HG02678 (cell line): ENCODE results near the gene MED13.
"Not testable (repeated sequence)": the region's sequence is repeated elsewhere in the genome, so short reads cannot be mapped to it uniquely, and the experiment has no call there.

ENCODE experiments used
- ATAC-seq: cut with Tn5 transposase; IDR thresholded peaks from one replicate; pipeline ENCODE4 v1.9.1; 2021; ENCODE audit warnings: mild to moderate bottlenecking, moderate library complexity; ENCODE audit not compliant: unreplicated experiment

Gene MED13

DNA sequence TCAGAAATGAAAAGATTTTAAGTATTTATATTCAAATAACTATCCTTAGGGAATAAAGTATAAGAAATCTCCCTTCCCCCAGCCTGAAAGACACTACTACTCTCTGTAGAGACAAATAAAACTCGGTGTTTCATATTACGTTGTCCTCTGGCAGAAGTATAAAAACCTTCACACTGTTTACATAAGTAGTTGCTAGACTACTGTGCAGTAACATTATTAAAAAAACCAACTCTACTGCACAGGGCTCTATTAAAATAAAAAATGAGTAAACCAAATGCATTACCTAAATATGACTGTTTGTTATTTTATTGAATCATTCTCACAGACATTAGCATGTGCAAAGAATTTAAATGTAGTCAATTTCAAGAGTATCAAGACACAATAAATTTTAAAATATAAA lies 67.4 kb downstream of the MED13 start:
- ATAC-seq: no peak

DNA sequence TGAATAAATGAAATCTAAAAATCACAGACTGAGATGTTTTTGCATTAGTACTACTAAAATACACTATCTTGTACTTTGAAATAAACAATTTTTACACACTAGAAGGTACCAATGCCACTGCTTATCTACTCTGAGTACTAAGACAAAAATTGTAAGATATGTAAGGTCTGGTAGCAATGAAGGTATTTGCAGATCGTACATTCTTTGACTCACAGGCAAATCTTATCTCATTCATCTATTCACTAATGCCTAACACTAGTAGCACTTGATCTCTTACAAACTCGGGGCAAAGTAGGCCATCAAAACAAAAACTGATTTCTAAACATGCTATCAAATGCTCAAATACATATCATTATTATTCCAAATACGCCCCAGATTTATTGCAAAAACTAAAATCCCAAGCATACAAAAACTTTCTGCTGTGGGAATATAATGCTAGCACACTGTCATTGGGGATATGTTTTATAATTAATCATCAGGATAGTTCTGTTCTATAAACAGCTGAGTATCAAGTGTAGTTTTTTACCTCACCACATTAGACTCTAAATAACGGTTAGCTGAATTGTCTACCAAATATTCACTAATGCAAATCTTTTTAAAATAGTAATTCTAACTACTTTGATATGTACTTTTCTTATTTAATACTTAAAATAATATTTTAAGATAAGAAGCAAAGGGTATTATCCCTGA lies 68.0 kb downstream of the MED13 start:
- no peak for ATAC-seq

DNA sequence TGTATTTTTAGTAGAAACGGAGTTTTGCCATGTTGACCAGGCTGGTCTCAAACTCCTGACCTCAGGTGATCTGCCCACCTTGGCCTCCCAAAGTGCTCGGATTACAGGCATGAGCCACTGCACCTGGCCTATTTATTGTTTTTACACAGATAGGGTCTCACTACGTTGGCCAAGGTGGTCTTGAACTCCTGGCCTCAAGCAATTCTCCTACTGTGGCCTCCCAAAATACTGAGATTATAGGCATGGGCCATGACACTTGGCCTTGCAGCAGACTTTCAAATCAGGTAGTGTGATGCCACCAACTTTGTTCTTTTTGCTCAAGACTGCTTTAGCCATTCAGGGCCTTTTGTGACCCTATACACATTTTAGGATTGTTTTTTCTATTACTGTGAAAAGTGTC lies 75.6 kb downstream of the MED13 start:
- no peak for ATAC-seq

DNA sequence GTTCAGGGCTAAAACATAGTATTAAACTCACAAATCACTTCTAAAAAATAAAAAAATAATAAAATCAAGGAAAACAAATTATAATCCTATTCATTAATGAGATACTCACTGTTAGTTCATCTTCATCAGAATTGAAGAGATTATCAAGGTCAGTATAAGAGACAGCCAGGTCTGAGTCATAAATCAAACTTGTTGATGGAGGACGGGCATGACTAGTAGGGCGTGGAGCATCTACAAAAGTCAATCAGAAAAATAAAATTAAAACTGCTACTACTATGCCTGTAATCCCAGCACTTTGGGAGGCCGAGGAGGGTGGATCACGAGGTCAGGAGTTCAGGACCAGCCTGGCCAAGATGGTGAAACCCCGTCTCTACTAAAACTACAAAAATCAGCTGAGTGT lies 78.2 kb downstream of the MED13 start:
- ATAC-seq: no peak

DNA sequence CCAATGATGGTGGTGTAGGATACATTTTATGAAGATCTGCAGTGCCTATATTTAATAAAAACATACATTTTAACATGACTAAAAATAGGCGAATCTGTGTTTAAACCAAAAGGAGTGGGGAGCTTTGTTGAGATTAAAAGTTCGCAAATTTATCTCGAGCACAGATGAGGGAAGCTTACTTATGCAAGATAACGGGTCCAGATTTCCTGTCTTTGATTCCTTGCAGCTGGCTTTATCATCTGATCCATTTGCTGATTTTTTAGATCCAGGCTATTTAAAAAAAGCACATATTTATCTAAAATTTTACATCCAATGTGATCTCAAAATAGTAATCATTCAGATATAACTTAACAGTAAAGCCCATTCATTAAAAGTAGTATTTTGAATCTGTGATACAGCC lies 80.3 kb downstream of the MED13 start:
- no peak for ATAC-seq

DNA sequence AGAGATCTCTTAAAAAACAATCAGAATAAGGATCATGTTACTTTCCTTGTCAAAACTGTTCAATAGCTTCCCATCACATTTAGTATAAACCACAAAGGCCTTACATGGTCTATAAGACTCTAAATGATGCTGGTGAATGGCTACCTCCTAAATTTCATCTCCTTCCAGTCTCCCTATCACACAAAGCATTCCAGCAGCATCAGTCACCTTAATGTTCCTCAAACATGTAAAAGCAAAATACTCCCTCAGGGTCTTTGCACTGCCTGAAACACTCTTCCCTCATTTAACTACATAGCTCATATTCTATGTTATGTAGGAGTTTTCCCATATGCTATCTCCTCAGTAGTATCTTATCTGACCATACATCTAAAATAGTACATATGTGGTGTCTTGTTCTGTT lies 83.8 kb downstream of the MED13 start:
- no peak for ATAC-seq

DNA sequence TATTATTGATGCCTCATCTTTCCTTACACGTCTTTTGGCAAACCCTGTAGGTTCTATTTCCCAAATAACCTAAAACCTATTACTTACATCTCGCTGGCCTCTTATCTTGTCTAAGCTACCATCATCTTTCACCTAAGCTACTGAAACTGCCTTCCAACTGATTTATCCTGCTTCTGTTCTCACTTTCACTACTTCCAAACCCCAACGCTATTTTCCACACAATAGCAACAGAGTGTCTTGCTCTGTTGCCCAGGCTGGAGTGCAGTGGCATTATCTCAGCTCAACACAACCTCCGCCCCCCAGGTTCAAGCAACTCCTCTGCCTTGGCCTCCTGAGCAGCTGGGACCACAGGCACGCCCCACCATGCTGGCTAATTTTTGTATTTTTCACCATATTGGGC lies 84.5 kb downstream of the MED13 start:
- no peak for ATAC-seq

DNA sequence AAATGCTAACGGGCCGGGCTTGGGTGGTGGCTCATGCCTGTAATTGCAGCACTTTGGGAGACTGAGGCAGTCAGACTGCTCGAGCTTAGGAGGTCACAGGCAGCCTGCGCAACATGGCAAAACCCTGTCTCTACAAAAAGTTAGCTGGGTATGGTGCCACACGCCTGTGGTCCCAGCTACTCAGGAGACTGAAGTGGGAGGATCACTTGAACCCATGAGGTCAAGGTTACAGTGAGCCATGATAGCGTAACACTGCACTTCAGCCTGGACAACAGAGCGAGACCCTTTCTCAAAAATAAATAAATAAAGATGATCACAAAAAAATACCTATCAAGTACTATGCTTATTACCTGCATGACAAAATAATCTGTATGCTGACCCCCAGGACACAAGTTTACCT lies 91.0 kb downstream of the MED13 start:
- no peak for ATAC-seq

DNA sequence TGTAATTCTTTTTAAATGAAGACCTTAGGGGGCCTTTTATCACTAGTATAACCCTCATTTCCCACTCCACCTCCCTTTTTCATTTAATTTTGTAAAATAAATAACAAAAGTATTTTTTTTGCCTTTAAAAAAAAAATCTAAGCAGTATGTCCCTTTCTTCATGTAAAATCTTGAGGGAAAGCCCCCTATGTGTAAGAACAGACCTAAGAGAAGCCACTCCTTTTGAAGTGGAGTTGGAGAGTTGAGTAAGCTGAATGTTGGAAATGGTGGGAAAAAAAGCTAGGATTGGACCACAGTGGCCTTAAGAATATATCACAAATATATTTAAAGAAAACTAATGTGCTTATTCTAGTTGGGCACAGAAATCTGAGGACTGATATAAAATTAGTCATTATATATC lies 92.8 kb downstream of the MED13 start:
- ATAC-seq: no peak

DNA sequence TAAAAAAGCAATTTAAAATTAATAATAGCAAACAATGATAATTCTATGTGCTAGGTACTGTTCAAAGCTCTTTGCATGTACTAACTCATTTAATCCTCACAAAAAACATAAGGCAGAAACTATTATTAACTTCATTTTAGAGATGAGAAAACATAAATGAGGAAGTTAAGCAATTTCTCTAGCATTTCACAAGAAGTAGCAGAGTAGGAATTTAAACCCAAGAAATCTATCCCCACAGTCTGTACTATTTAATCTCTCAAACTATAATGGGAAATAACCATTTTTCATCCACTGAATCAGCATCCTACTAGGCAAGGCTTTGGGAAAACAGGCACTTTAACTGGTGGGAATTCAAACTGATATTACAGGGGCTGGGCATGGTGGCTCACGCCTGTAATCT lies 95.0 kb downstream of the MED13 start:
- no peak for ATAC-seq

DNA sequence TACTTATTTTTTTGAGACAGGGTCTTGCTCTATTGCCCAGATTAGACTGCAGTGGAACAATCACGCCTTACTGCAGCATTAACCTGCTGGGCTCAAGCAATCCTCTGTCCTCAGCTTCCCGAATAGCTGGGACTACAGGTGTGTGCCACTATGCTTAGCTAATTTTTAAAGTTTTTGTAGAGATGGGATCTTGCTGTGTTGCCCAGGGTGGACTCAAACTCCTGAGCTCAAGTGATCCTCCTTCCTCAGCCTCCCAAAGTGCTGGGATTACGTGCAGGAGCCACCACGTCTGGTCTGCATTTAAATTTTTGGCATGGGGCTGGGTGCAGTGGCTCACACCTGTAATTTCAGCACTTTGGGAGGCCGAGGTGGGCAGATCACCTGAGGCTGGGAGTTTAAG lies 96.3 kb downstream of the MED13 start:
- no peak for ATAC-seq

DNA sequence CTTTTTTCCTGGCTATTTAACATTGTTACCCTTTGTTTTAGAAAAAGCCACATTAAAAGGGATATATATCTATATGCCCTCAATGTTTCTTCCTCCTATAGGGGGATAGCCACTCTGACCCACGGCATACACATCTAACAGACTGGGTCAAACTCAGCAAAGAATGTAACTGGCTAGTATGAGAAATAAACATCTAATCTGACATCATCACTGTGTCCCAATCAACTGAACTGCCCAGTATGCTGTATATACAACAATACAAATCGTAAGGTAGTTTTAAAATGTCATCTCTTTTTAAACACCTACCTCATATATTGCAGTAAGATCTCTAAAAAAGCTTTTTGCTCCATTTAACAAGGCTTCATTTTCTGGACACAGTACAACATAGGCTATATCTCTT lies 97.3 kb downstream of the MED13 start:
- ATAC-seq: no peak

DNA sequence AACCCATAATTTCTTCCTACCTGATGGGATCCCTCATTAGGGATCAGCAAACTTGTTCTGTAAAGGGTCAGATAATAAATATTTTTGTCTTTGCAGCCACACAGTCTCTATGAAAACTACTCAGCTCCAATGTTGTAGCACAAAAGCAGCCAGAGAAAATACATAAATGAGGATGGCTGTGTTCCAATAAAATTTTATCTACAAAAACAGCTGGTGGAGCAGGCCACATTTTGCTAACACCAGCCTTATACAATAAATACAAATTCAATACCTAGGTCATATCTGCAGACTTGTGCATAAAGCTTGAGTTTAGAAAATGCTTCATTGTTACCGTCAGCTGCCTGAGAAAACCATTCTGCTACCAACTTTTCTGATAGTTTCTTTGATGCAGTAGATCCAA lies 98.9 kb downstream of the MED13 start:
- ATAC-seq: no peak

DNA sequence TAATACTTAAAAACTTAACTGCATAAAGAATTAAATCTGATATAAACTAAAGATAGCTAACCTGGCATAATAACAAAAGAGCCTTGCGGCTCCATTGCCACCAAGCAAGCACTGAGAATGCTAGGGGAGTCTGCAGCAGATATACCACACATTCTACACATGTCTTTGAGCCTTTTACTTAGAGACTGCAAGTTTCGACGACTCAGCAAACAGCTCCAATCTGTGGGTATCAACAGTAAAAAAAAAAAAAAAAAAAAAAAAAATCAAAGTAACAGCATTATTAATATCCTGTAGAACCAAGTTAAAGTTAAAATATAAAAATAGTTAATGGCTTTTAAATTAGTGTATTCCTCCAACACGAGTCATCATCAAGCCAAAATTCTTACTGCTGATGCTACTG lies 109.5 kb downstream of the MED13 start:
- ATAC-seq: no peak

DNA sequence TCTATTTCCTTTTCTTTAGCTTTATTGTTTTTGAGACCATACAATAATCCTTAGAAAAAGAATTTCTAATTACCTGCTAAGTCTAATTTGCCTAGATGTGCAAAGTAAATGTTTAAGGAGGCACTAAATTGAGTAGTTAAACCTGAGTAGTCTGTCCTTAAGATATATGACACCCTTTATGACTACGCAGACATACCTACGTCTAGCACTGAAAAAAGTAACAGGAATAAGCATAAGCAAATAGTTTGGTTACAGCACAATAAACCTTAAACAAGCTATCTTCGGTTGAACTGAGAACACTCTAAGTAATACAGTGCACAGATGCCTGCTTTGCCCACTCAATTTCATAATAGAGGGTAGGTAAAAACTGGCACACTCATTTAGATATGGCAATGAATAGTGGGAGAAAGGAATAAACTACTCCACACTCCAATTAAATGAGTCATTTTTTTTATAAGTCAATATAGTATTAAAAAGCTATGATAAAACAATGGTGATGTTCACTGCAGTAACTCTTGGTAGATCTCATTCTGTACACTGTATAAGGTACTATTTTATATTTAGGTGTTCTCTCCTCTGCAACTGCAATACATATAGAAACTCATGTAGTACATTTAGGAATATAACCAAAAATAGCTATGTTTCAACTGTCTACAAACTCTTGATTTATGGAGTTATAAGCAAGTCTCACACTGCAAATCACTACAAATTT lies 117.6 kb downstream of the MED13 start:
- no peak for ATAC-seq

DNA sequence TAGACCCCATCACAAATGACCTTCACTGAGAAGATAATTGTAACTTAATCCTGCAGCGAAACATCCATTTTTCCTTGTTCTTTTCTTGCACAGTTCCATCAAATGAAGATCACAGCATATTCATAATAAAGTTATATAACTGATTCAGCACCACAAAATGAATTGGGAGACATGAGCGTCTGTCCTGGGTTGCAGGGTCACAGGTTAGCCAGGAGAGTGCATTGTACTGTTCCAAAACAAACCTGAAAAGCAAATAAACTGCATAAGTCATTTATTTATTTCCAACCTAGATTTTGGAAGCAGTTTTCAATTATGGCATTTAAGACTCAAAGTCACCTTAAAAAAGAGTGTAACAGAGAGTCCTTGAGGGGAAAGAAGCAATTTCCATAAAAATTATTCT lies 118.7 kb downstream of the MED13 start:
- ATAC-seq: no peak

DNA sequence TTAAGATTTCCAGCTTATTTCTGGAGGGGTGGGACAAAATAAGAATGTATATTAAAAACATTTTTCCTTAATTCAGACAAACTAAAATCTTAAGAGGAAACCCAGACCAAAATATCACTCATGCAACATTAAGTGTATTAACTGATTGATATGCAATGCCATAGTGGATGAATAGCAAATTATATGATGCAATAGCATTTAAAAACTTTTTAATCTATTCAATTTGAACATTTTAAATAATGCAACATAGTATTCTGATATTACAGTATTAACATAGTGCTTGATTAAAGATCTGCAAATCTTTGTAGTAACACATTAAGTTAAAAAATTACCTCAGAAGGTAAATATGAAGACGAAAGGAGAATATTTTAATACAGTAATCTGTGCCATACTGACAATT lies 122.0 kb downstream of the MED13 start:
- ATAC-seq: no peak

DNA sequence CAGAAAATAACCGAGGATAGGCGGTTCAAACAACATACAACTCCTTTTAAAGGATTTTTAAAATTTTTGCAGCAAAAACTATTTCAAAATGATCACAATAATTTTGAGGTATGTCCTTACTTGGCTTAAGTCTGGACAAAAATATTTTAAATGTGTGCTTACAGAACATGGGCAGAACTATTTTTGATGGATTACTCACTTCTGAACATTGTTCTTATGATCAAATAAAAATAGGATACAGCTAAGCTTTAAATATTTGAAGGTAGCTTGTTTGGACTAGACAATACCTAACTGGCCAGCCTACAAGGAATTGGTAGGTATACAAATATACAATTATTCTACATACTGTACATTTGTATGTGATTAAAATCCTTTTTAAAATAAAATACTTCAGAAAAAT lies 123.0 kb downstream of the MED13 start:
- ATAC-seq: no peak

DNA sequence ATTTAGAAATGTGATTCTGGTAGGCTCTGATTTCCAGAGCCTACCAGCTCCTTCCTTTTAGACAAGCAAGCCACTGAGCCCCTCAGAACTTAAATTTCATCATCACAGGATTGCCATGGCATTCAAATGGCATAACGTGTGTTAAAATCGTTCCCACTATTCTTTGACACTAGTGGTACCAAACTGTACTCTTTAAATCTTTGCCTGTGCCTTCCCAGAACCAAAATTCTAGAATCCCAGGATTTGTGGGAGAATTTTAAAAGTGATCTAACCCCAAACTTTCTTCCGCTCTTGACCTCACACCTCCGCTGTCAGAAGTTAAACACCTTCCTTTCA lies 137.0 kb downstream of the MED13 start:
- peak; percentile 14 for ATAC-seq

DNA sequence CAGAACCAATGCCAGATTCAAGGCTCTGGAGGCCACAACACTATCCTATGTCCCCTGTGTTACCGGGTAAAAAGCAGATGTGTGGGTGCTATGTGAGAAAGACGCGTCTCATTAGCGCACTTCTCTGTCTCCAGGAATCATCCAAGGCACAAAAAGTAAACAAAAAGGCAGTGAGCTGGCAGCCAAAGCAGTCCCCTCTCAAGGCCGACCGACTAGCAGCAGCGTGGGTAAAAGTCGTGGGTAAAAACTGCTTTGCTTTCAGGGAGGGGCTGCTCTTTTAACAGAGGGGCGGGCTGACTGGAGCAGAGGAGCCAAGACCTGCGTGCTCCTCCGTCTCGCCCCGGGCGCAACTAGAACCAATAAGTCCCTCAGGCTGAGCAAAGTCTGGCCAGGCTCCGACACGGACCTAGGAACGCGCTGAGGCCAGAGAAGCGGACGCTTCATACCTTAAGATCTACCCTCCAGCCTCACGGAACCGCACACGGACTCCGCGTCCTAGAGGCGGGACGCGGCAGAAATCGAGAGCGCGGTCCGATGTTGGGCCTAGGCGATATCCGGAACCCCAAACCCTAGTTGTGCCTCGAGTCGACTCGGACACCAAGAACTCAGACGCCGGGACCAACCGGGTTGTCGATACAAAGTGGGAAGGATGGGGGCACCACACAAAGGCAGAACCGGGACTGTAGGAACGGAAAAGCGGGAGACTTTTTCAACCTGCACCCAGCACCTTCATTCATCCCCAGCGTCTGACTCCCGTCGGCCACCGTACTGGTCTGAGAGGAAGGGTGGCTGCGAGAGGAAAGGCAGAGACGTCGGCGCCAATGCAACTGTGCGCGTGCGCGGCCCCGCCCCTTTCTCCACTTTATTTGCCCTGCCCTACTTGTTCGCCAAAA lies 137.6 kb downstream of the MED13 start, which contains the start of gene INTS2:
Gene INTS2, minus strand, starts transcription at position 775 of the 893 bp plus-strand sequence. CDS start 1,338 bp downstream, outside the sequence.
- peak; percentile 79 for ATAC-seq

DNA sequence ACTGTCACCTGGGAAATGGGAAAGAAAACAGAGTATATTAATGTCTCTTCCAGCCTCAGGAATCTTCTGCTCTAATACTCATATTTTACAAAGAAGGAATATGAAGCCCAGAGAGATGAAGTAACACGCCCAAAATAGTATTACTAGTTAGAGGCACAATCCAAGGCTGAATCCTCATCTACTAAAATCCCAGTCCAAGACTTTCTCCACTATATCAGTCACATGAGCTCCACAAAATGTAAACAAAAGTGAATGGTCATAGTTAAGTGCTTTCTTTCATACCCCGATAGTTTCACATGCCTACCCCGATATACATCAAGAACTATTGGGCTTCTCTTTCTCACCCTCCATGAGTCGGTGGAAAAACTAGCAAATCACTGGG lies 138.3 kb downstream of the MED13 start:
- ATAC-seq: no peak

DNA sequence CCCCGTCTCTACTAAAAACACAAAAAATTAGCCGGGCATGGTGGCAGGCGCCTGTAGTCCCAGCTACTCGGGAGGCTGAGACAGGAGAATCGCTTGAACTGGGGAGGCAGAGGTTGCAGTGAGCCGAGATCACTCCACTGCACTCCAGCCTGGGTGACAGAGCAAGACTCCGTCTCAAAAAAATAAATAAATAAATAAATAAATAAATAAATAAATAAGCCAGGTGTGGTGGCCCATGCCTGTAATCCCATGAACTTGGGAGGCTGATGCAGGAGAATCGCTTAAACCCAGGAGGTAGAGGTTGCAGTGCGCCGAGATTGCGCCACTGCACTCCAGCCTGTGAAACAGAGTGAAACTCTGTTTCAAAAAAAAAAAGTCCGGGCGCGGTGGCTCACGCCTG lies 149.9 kb downstream of the MED13 start:
- not testable (repeated sequence) for ATAC-seq
